ENCODE results near the gene MRPL19. TPM values are rescaled to one million over a fixed set of nuclear protein-coding genes. Genes with fewer than 3 reads are reported as not detected.

MRPL19 gene
- 70.6 and 76.8 TPM in 2 replicates for total RNA-seq

DNA sequence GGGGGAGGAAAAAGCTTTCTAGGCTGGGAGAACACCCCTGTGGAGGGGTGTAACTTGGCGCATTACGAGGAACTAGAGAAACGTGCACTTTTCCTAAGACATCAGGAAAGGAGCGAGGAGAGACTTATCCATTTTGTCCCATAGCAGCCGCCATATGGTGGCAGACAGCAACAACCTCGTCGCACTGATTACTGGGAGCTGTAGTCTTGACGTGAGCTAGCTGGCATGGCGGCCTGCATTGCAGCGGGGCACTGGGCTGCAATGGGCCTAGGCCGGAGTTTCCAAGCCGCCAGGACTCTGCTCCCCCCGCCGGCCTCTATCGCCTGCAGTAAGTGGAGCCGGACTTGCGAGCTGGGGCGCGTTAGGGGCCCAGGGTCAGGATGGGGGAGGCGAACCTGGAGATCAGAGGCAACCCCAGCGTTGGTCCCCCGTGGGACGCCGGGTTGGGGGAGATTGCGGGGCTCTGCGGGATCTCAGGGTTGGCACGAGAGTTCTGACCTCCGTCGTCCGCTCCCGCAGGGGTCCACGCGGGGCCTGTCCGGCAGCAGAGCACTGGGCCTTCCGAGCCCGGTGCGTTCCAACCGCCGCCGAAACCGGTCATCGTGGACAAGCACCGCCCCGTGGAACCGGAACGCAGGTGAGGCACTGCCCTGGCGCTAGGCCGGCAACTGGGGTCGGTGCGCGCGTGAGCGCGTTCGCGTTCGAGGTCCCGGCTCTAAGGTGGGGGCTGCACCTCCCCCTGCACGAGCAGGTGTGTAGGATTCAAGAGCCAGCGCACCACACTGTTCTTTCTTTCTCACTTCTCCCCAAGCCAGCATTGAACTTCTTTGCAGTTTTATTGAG is at the start of gene MRPL19:
MRPL19 (plus strand) TSS at position 201 of the 843 bp plus-strand sequence; CDS start at position 226, 25 bp downstream.
- DNase-seq = peak; percentile 93
- H3K36me3 Mint-ChIP-seq (ENCODE audit: low read depth) = peaks cover 24% of the 10 kb centered on the region
- H3K9me3 Mint-ChIP-seq = peaks cover 4% of the 10 kb centered on the region
- no peaks in the 10 kb centered on the region for H3K27me3 Mint-ChIP-seq
- H3K4me1 Mint-ChIP-seq = peaks cover 17% of the 10 kb centered on the region
- peak within 1 kb of the TSS; percentile 97 for H3K27ac Mint-ChIP-seq
- H3K4me3 Mint-ChIP-seq = peak within 1 kb of the TSS; percentile 94
- intact Hi-C loops (cut with micrococcal nuclease) = loop anchor here (1.0 to 2.0 kb wide), 2 partner anchors 63 to 688 kb away; partner anchors contain the start of genes GCFC2 and POLE4

DNA sequence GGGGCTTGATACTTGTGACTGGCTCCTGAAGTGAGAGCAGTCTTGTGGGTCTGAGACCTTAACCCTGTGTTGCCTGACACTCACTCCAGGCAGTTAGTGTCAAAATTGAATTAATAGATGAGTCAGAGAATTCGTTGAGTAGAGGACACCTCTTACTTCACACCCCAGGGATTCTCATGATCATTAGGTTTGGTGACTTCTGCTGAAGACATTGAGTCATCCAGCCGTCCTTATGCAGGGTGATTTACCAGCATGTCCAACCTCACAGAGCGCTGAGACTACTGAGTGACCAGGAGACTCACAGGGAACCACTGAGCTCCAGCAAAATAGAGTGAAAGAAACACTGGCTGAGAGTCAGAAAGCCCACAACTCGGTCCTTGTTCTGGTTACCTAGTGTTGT is 49.8 kb upstream of the MRPL19 start:
- Mint-ChIP-seq H3K36me3 (ENCODE audit: low read depth) (no peaks in the 10 kb centered on the region), H3K4me3 (no peak overlapping the region), H3K9me3 (no peaks in the 10 kb centered on the region), H3K27ac (no peak overlapping the region), H3K27me3 (peaks cover 2% of the 10 kb centered on the region), H3K4me1 (no peaks in the 10 kb centered on the region)
- intact Hi-C loops (cut with micrococcal nuclease) = no loop called here
- DNase-seq = peak; percentile 44

DNA sequence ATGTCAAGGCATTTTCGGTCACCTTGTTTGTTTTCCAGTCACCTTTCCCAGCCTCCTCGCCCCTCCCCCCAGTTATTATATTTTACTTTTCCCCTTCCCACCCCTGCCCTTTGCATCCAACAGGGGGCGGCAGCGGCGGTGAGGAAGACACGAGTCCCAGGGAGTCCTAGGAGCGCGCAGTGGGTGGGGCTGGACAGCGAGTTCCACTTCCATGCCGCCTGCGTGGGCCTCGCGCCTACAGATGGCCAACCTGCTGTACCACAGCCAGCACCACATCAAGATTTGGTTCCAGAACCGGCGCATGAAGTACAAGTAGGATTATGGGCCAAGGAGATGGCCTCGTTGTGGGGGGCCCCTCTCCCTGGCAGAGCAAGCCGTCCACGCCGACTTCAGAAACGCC is 48.6 kb upstream of the MRPL19 start:
- Mint-ChIP-seq H3K36me3 (ENCODE audit: low read depth) (no peaks in the 10 kb centered on the region), H3K4me1 (no peaks in the 10 kb centered on the region), H3K27ac (no peak overlapping the region), H3K4me3 (no peak overlapping the region), H3K9me3 (no peaks in the 10 kb centered on the region), H3K27me3 (peaks cover 2% of the 10 kb centered on the region)
- intact Hi-C loops (cut with micrococcal nuclease) = no loop called here
- no peak for DNase-seq

DNA sequence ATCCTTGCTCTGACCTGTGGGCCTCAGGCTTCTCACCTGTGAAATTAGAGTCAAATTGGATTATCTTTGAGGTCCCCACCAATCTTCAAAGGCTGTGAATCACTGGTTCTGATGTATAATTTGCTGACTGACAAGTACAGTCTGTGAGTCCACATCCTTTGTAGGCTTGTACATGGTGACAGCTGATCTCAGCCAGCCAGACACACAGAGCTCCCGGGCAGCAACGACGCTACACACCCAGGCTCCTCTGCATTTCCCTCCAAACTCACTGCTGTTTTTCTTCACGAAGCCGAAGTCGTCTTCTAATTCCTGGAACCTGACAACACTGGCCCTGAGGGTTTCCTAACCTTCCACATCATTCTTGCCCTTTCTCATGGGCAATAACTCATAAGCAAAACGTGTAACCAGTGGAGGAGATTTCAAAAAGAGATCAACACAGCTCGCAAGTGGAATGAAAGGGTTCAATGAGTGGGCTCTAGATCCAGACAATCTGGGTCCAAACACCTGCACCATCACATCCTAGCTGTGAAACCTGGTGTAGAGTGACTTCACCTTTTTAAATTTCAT is 47.9 kb upstream of the MRPL19 start:
- intact Hi-C loops (cut with micrococcal nuclease) = no loop called here
- no peak for DNase-seq
- Mint-ChIP-seq H3K4me1 (no peaks in the 10 kb centered on the region), H3K27me3 (peaks cover 4% of the 10 kb centered on the region), H3K4me3 (no peak overlapping the region), H3K9me3 (no peaks in the 10 kb centered on the region), H3K27ac (no peak overlapping the region), H3K36me3 (ENCODE audit: low read depth) (no peaks in the 10 kb centered on the region)

DNA sequence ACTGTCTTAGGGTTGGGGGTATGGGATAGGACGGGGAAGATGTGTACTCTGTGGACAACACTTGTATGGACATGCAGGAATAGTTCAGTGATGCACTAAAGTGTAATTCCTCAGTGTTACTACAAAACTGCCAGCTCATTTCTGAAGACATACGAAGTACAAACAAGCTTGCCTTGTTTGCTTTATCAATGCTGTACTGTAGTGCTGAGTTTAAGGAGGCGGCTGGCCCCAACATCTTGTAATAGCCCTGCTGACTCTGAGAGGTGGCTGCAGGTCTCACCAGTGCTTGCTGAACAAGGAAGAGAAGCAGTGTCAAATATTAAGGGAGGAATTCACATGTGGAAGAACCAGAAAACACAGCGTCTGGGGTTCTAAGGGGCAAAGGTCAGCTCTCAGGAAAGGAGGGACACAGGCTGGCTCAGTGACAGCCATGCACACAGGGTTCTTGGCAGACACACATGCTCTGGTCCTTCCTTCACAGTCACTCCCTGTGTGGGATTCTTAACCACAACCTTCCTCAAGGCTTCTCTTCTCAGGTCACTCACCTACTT is 46.0 kb upstream of the MRPL19 start:
- H3K4me3 Mint-ChIP-seq = no peak overlapping the region
- no peaks in the 10 kb centered on the region for H3K36me3 Mint-ChIP-seq (ENCODE audit: low read depth)
- H3K27me3 Mint-ChIP-seq = peaks cover 14% of the 10 kb centered on the region
- DNase-seq = peak; percentile 39
- no peaks in the 10 kb centered on the region for H3K4me1 Mint-ChIP-seq
- intact Hi-C loops (cut with micrococcal nuclease) = loop anchor here (10.0 kb wide), 1 partner anchor 536 kb away; no protein-coding TSS in a partner anchor
- no peak overlapping the region for H3K27ac Mint-ChIP-seq
- H3K9me3 Mint-ChIP-seq = no peaks in the 10 kb centered on the region

DNA sequence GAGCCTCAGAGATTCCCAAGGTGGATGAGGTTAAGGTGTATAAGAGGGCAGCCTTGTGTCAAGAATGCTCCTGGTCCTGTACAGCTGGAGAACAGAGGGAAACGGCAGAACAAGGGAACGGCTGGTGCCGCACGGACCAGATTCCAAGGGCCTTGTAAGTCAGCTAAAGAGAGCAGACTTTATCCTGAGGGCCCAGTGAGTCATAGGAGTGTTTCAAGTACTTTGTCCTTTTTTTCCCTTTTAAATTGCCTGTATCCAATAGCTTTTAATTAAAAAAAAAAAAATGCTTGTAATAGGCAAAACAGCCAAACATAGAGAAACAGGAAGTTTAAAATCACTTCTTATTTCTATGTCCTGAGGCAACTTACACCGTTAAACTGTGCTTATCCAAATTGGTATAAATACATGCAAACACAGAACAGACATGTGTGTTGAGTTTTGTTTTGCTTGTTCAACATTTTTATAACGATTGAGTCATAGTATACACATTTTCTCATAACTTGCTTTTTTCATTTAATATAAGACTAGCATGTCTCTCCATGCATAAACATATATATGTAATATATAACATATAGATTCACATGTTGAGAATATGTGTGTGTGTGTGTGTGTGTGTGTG is 43.8 kb upstream of the MRPL19 start:
- intact Hi-C loops (cut with micrococcal nuclease) = loop anchor here (10.0 kb wide), 1 partner anchor 538 kb away; no protein-coding TSS in a partner anchor
- H3K27ac Mint-ChIP-seq = no peak overlapping the region
- H3K36me3 Mint-ChIP-seq (ENCODE audit: low read depth) = no peaks in the 10 kb centered on the region
- H3K4me3 Mint-ChIP-seq = no peak overlapping the region
- H3K4me1 Mint-ChIP-seq = no peaks in the 10 kb centered on the region
- peaks cover 23% of the 10 kb centered on the region for H3K27me3 Mint-ChIP-seq
- H3K9me3 Mint-ChIP-seq = no peaks in the 10 kb centered on the region
- DNase-seq = peak; percentile 37

DNA sequence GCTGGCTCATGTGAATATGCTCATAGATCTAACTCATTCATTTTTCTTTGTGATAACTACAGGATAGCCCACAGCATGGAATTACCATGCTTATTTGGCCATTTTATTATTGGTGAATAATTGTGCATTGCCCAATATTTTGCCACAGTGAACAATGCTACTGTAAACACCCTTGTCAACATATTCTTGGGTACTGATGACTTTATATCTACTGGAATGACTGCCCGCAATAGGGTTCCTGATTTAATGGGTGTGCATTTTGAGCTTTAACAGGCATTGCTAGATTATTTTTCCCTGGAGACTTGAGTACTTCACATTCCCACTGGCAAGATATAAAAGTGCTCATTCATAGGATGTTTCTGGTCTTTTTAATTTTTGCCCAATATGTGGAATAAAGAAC is 43.1 kb upstream of the MRPL19 start:
- peak; percentile 12 for DNase-seq
- intact Hi-C loops (cut with micrococcal nuclease) = loop anchor here (10.0 kb wide), 1 partner anchor 539 kb away; no protein-coding TSS in a partner anchor
- Mint-ChIP-seq H3K27ac (no peak overlapping the region), H3K9me3 (no peaks in the 10 kb centered on the region), H3K27me3 (peaks cover 26% of the 10 kb centered on the region), H3K4me3 (no peak overlapping the region), H3K36me3 (ENCODE audit: low read depth) (no peaks in the 10 kb centered on the region), H3K4me1 (no peaks in the 10 kb centered on the region)

DNA sequence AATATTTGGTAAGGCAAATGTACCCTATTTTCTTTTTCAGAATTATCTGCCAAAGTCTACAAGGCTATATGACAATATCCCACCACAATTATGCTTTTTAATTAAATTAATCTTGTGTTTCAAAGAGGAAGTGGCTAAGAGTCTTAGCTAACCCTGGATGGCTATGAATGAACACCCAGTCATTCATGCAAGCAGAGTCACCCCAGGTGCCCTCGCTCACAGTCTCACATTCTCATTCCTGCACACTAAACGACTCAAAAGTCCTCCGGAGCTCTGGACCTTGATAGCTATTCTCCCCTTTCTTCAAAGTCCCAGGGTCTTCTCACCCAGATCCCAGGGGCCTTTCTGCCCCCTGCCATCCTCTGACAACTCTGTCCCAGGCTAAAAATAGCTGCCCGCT is 42.1 kb upstream of the MRPL19 start:
- Mint-ChIP-seq H3K27me3 (peaks cover 33% of the 10 kb centered on the region), H3K4me1 (no peaks in the 10 kb centered on the region), H3K36me3 (ENCODE audit: low read depth) (no peaks in the 10 kb centered on the region), H3K27ac (no peak overlapping the region), H3K9me3 (no peaks in the 10 kb centered on the region), H3K4me3 (no peak overlapping the region)
- intact Hi-C loops (cut with micrococcal nuclease) = loop anchor here (10.0 kb wide), 1 partner anchor 540 kb away; no protein-coding TSS in a partner anchor
- DNase-seq = no peak

DNA sequence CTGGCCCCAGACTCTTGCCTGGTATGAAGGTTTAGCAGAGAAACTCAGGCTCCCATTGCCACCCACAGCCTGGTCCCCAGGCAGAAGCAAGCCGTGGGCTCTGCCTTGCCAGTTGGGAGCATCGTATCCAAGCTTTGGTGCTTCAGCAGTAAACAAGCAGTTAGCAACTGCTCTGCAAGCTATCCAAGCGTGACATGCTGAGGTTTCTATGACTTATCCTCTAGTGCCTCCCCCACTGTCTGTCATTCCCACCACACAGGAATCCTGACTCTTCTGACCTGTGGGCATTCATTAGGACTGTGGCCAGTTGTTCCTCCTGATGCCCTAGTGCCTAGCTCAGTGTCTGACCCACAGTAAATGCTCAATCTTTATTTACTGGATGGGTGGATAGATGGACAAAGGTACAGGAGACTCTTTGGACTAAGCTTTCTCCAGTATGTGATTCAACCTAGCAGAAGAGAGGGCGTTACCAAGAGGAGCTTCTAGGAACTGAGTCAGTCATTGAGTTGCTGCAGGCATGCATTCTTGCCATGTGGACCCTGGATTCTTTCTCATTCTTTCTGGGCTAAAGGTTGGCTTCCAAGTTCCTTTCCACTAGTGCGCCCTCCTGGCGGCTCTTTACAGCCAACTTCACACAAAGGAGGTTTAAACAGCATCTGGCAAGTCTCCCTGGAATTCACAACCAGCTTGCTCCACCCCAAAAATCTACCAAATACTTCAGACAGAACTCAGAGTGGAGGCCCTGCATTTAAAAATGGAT is 40.6 kb upstream of the MRPL19 start:
- Mint-ChIP-seq H3K4me3 (no peak overlapping the region), H3K4me1 (no peaks in the 10 kb centered on the region), H3K27ac (no peak overlapping the region), H3K9me3 (no peaks in the 10 kb centered on the region), H3K36me3 (ENCODE audit: low read depth) (no peaks in the 10 kb centered on the region), H3K27me3 (peaks cover 37% of the 10 kb centered on the region)
- DNase-seq = peak; percentile 36
- intact Hi-C loops (cut with micrococcal nuclease) = loop anchor here (10.0 kb wide), 1 partner anchor 541 kb away; no protein-coding TSS in a partner anchor

DNA sequence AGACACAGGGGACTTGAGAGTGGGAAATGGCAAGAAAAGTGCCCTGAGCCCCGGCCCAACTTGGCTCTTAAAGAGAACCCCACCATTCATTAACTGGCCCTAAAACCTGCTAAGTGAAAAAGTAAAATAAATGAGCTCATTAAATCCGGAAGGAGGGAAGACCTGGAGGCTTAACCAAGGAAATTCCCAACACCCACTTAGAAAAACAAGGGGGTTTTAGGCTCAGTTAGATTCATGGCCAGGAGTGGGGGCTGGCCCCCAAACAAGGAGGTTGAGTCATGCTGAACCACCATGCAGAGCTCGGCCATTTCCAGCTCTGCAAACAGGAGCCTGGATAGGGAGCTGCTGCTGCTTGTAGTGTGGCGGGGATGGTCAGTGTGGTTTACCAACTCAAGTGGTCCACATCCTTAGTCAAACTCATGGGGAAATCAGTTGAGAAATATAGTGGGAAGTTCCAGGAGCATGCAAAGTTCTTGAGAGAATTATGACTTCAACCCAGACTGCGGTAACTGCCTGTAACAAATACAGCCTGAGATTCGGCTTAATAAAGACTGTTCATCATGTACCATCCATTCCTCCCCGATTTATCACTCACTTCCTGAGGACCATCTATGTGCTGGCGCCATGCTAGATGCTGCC is 39.7 kb upstream of the MRPL19 start:
- Mint-ChIP-seq H3K4me3 (no peak overlapping the region), H3K27ac (no peak overlapping the region), H3K4me1 (no peaks in the 10 kb centered on the region), H3K9me3 (no peaks in the 10 kb centered on the region), H3K36me3 (ENCODE audit: low read depth) (no peaks in the 10 kb centered on the region), H3K27me3 (peaks cover 39% of the 10 kb centered on the region)
- intact Hi-C loops (cut with micrococcal nuclease) = loop anchor here (10.0 kb wide), 1 partner anchor 542 kb away; no protein-coding TSS in a partner anchor
- peak; percentile 51 for DNase-seq

DNA sequence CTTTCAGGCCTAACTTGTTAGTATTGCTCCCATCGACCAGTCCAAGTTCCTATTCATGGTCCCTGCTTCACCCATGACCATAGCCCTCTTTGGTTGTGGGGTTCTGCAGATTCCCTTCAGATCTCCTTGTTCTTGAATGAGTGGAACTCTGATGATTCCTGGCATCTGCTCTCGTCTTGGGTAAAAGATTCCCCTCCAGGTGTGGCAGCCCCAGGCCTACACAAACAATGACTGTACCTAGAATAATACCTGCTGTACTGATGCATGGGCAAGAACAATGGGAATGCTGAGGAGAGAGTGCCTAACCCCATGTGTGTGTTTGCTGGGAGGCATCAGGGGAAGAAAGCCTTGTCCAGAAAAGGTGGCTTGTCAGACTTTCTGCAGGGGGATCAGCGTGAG is 39.2 kb upstream of the MRPL19 start:
- DNase-seq = peak; percentile 37
- no peak overlapping the region for H3K27ac Mint-ChIP-seq
- peaks cover 40% of the 10 kb centered on the region for H3K27me3 Mint-ChIP-seq
- no peak overlapping the region for H3K4me3 Mint-ChIP-seq
- no peaks in the 10 kb centered on the region for H3K36me3 Mint-ChIP-seq (ENCODE audit: low read depth)
- no peaks in the 10 kb centered on the region for H3K4me1 Mint-ChIP-seq
- no peaks in the 10 kb centered on the region for H3K9me3 Mint-ChIP-seq
- intact Hi-C loops (cut with micrococcal nuclease) = loop anchor here (10.0 kb wide), 1 partner anchor 543 kb away; no protein-coding TSS in a partner anchor

DNA sequence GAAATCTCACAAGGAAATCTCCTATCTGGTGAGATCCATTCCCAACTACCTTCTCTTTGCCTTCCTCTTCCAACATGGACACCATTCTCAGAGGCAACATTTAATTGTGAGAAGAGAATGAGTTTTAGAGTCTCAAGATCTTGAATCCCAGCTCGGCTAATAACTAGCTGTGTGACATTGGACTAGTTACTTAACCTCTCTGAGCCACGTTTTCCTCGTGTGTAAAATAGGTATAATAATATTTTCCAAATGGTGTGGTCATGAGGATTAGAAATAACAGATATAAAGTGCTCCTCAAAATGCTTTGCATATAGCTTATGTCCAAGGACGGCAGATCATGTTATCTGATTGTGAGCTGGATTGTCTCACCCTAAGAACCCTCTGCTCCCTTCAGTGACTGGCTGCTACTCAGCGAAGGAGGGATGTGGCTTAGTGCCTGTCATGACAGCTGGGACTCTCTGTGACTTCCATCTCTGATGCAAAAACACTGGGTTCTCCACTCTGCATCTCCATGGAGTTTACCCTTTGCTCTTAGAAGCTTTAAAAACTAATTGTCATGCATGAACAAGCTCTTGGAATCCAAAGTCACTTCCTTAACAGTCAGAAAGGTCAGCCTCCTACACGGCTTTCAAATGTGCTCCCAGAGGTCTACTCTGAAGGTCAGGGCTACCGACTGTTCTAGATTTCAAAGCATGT is 38.4 kb upstream of the MRPL19 start:
- no peak overlapping the region for H3K4me3 Mint-ChIP-seq
- peaks cover 41% of the 10 kb centered on the region for H3K27me3 Mint-ChIP-seq
- no peak overlapping the region for H3K27ac Mint-ChIP-seq
- intact Hi-C loops (cut with micrococcal nuclease) = loop anchor here (10.0 kb wide), 1 partner anchor 543 kb away; no protein-coding TSS in a partner anchor
- H3K36me3 Mint-ChIP-seq (ENCODE audit: low read depth) = no peaks in the 10 kb centered on the region
- no peaks in the 10 kb centered on the region for H3K9me3 Mint-ChIP-seq
- peak; percentile 48 for DNase-seq
- no peaks in the 10 kb centered on the region for H3K4me1 Mint-ChIP-seq
